PC-9 (cell line): ENCODE data around the gene IRX4.

Source experiments
- CTCF ChIP-seq: fragments of 200-600 bp; sonication (generic); conservative IDR thresholded peaks from 2 replicates; pipeline ENCODE4 v1.6.1; 2017; ENCODE audit warnings: mixed run types, antibody characterized with exemption, mild to moderate bottlenecking, moderate library complexity
- EZH2 ChIP-seq: fragments of 200-600 bp; sonication (generic); IDR thresholded peaks from 2 replicates; pipeline ENCODE4 v1.8.0; 2017; ENCODE audit warnings: antibody characterized with exemption, low read depth

- TF ChIP-seq CTCF (no peak), EZH2 (peak; percentile 74; the same call in 1 of the 2 replicates)
These were observed 35.2 kb upstream of the IRX4 start for GRCh38 chr5:1917830-1918487.
